ENCODE measurements around the gene ASF1B.

The ASF1B gene

DNA sequence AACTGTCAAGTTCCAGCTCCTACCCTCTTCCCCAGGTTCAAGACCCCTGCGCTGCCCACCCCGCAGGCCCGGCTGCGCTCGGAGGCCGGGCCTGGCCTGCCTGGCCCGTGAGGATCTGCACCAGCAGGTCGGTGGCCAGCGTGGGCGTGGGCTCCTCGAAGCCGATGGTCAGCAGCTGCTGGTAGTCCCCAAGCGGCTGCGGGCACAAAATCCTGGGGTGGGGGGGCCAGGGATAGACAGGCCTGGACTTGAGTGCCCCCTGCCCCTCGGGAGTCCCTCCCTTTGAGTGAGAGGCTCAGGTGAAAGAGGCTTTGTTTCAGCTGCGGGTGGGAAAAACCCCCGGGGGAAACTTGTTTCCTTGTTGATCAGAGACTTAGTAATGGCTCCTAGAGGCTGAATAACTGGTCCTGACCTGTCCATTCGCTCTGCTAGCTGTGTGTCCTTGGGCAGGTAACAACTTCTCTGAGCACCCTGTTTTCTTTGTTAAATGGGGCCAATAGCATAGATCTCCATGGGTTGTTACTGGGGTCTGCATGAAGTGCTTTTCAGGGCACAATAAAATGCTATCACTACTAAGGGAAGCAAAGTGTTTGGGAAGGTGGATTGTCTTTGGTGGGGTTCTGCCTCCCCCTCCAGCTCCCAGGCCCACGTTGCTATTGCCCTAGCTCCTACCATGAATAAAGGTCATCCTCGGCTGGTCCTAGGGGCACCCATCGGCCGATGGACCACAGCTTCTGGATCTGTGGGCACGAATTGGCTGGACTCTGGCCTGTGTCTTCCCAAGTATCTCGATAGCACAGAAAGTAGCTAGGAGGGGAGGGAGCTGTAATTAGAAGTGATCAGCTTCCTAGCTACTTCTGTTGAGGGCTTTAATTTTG is 54.4 kb downstream of the ASF1B start:
- peak; percentile 71 for DNase-seq

DNA sequence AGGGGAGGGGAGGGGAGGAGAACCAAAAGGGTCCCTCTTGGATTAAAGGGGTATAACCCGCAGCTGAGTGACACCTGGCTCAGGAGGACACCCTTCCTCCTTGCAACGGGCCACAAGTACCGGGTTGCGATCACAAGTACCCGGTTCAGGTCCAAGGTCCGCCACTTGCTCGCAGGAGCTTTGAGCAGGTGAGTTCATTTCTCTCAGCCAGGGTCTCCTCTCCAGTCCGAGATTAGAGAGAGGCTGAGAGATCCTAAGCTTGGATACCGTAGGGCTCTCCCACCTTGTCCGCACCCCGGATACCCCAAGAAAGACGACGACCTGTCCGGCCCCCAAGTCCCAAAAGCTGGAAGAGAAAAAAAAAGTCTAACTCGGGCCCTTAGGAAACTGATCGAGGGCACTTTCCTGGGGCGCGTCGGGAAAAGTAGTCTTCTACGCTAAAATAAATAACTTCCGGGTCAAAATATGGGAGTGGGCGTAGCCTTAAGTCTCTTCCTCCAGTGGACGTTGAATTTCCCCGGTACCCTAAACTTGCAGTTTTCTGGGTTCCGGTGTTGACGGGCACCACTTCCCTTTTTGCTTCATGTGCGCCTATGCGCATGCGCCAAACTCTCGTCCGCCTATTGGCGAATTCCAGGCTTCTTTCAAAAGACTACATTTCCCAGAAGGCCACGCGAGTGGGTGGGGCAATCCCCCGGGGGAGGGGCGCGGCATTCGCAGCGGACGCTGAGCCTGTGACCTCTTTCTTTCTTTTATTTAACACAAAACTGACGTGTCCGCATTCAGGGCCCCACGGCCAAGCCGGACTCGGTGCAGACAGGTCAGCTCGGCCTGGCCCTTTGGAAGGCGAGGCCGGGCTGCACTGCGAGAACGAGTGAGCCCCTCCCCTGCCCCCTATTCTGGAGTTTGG is 55.2 kb downstream of the ASF1B start:
- DNase-seq: peak; percentile 99

DNA sequence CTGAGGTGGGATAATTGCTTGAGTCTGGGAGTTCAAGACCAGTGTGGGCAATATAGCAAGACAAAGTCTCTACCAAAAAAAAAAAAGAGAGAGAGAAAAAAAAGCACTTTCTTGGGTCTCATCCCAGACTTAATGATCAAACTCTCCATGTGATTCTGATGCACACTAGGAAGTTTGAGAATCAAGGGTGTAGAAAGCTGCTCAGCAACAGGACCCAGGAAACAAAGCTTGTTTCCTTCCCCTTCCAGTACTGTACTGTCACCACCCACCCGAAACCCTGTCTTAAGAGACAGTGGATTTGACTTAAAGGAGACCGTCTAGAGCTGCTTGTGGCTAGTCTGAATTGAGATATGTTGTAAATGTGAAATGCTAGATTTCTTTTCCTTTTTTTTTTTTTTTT is 58.0 kb downstream of the ASF1B start:
- no peak for DNase-seq

DNA sequence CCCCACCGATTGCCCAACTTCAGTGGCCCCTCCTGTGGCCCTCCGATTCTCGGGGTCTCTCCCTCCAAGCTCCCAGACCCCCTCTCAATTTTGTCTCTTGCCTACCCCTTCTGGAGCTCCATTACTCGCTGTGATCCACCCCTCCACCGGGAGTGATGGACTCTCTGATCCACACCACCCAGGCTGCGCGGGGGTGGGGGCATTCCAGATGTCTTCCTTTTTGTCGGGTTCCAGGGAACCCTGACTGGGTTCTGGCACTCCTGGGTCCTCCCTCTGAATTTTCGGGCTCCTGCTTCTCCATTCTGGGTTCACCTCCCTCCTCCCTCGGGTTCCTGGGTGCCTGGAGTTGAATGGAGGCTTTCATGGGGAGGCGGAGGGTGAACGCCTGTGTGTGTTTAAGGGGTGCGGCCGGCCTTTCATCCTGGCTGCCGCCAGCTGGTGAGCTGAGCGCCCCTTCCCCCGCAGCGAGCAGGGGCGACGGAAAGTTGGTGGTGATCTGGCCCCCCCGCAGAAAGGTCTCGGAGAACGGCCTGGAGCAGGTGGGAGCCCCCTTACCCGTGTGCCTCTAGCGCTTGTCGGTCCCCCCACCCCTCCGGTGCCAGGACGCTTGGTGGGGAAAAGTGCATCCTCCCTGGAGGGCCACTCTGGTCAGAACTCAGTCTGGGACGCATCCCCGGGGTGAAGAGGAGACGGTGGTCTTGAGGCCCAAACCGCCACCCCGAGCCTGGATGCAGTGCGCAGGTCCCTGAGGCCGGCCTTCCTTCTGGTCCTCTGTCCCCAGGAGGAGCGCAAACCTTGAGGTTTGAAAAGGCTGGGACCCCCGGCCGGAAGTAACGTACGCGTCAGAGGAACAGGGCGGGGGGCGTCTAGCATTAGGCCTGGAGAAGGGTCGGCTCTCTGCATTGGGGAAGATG is 62.2 kb downstream of the ASF1B start:
- no peak for DNase-seq

DNA sequence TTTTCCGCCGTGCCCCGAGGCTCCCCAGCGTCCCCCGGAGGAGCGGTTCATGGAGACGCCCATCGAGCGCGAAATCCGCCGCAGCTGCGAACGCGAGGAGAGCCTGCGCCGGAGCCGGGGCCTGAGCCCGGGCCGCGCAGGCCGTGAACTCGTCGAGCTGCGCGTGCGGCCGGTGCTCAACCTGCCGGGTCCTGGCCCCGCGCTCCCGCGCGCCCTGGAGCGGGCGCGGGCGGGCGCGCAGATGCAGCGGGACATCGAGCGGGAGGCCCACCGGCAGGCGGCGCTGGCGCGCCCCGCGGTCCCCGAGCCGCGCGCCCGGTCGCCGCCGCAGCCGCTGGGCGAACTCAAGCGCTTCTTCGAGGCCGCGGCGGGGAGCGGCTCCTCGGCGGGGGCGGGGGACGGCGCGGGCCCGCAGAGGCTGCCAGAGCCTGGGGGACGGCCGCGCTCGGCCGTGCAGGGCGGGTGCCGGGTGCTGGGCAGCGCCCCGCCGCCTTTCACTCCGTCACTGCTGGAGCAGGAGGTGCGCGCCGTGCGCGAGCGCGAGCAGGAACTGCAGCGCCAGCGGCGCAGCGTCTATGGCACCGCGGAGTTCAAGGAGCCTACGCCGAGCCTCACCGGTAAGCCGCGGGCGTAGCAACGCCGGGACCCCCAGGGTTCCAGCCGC is 63.0 kb downstream of the ASF1B start:
- DNase-seq: peak; percentile 78

DNA sequence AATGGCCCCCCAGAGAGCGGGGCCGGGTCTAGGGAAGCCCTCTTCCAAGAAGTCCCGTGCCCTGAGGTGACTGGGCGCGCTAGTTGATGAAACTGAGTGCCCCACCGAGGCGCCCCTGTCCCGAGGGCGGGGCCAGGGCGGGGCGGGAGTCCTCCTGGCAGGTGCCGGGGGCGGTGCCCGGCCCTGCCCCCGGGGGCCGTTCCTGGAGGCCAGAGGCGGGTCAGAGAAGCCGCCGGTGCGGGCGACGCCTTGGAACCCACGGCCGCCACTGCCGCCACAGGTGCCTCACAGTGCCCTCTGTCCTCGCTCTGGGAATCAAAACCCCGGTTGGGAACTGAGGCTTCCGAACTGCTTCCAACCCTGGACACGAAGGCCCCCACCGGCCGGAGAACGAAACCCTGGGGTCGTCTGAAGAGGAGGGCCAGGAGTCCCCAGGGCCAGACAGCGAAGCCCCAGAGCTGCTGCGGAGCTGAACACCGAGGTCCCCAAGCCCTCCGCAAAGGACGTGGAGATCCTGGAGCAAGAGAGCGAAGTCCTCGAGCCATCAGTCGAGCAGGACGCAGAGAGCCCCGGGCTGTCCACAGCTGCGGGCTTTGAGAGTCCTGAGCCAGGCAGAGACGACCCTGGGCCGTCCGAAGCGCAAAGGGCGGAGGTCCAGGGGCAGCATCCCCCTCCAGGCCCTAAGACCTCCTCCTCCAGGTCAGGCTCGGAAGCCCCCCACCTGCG is 63.7 kb downstream of the ASF1B start, which contains the start of gene MISP3:
Gene MISP3, plus strand, starts transcription at position 252 of the 726 bp plus-strand sequence. CDS start 524 bp downstream, outside the sequence.
- DNase-seq: no peak

DNA sequence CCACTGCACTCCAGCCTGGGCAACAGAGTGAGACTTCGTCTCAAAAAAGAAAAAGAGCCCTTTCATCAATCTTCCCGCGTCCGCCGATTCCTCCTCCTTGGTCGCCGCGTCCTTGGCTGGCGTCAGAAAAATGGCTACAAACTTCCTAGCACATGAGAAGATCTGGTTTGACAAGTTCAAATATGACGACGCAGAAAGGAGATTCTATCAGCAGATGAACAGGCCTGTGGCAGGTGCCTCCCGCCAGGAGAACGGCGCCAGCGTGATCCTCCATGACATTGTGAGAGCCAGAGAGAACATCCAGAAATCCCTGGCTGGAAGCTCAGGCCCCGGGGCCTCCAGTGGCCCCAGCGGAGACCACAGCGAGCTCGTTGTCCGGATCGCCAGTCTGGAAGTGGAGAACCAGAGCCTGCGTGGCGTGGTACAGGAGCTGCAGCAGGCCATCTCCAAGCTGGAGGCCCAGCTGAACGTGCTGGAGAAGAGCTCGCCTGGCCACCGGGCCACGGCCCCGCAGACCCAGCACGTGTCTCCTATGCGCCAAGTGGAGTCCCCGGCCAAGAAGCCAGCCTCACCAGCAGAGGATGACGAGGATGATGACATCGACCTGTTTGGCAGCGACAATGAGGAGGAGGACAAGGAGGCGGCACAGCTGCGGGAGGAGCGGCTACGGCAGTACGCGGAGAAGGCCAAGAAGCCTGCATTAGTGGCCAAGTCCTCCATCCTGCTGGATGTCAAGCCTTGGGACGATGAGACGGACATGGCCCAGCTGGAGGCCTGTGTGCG is 65.9 kb downstream of the ASF1B start:
- DNase-seq: no peak
